ENCODE measurements around the gene ATL2.
A peak's percentile ranks its signal among the peaks of the same experiment; 100 is the strongest.
"Not testable (repeated sequence)": the region's sequence is repeated elsewhere in the genome, so short reads cannot be mapped to it uniquely, and the experiment has no call there.

Gene ATL2

GRCh38 chr2:38377050-38377828 is at the start of gene ATL2:
Gene ATL2, minus strand, starts transcription at chr2:38377273. Its CDS starts 13 bp downstream, at chr2:38377260.
- peak; percentile 96 for DNase-seq (ENCODE audit: low spot score)

- no peak for DNase-seq (ENCODE audit: low spot score)
Observed at GRCh38 chr2:38423763-38424162, 46.7 kb upstream of the ATL2 start.

- DNase-seq (ENCODE audit: low spot score): no peak
Observed at GRCh38 chr2:38421274-38422056, 44.4 kb upstream of the ATL2 start.

- no peak for DNase-seq (ENCODE audit: low spot score)
Observed at GRCh38 chr2:38419499-38419898, 42.4 kb upstream of the ATL2 start.

GRCh38 chr2:38418735-38419134 is 41.7 kb upstream of the ATL2 start:
- no peak for DNase-seq (ENCODE audit: low spot score)

- DNase-seq (ENCODE audit: low spot score): no peak
Observed at GRCh38 chr2:38417745-38418689, 40.9 kb upstream of the ATL2 start.

GRCh38 chr2:38416296-38417036 is 39.4 kb upstream of the ATL2 start:
- DNase-seq (ENCODE audit: low spot score): no peak

GRCh38 chr2:38415728-38416291 is 38.7 kb upstream of the ATL2 start:
- DNase-seq (ENCODE audit: low spot score): no peak

GRCh38 chr2:38415023-38415422 is 38.0 kb upstream of the ATL2 start:
- no peak for DNase-seq (ENCODE audit: low spot score)

- DNase-seq (ENCODE audit: low spot score): not testable (repeated sequence)
Observed at GRCh38 chr2:38412235-38412871, 35.3 kb upstream of the ATL2 start.

- peak; percentile 8 for DNase-seq (ENCODE audit: low spot score)
Observed at GRCh38 chr2:38409156-38410102, 32.4 kb upstream of the ATL2 start.

- peak; percentile 55 for DNase-seq (ENCODE audit: low spot score)
Observed at GRCh38 chr2:38407111-38407682, 30.1 kb upstream of the ATL2 start.

GRCh38 chr2:38406597-38407110 is 29.6 kb upstream of the ATL2 start:
- no peak for DNase-seq (ENCODE audit: low spot score)

GRCh38 chr2:38405917-38406596 is 29.0 kb upstream of the ATL2 start:
- no peak for DNase-seq (ENCODE audit: low spot score)

GRCh38 chr2:38400513-38400912 is 23.4 kb upstream of the ATL2 start:
- DNase-seq (ENCODE audit: low spot score): no peak

GRCh38 chr2:38398739-38399138 is 21.7 kb upstream of the ATL2 start:
- no peak for DNase-seq (ENCODE audit: low spot score)

GRCh38 chr2:38394903-38395341 is 17.8 kb upstream of the ATL2 start:
- DNase-seq (ENCODE audit: low spot score): no peak

GRCh38 chr2:38394041-38394440 is 17.0 kb upstream of the ATL2 start:
- DNase-seq (ENCODE audit: low spot score): no peak

Measured in cerebellar cortex (tissue), 1 donor.